ENCODE results near the gene PFKFB4.
A peak's percentile ranks its signal among the peaks of the same experiment; 100 is the strongest.

The PFKFB4 gene

DNA sequence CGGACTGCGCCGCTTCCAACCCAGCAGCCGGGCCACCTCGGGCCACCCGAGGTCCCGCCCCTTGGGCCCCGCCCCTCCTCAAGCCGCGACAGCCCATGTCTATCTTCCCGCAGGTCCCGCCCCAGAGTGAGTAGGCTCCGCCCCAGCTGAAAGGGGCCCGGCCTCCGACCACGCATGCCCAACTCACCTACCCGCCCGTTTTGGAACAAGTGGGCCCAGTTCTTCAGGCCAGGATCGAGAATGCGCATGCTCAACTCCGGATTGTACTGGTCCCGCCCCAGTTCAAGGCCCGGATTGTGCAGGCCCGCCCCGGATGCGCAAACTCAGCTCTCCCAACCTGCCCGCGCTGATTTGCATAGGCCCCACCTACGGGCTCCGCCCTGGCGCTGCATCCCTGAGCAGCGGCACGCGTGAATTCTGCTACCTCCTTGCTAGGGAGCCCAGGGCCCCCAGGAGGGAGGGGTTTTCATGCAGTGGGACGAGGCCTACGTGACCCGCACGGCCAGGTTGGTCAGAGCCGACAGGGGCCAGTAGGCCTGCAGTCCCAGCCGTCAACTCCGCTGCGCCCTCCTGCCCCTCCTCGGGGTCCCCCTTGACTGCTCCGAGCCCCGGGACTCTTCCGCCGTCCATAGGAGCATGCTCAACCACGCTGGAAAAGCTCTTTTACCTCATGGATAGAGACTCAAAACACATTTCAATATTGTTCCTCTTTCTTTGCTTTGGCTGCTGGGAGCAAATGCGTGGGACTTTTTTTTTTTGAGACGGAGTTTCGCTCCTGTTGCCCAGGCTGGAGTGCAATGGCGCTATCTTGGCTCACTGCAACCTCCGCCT lies at the start of gene PFKFB4:
PFKFB4 (minus strand) TSS at position 8 of the 831 bp plus-strand sequence. CDS start 26 bp downstream, outside the sequence.
- intact Hi-C loops (cut with DNase I): no loop called here
- DNase-seq: peak; percentile 98 to 100 (median 100)

DNA sequence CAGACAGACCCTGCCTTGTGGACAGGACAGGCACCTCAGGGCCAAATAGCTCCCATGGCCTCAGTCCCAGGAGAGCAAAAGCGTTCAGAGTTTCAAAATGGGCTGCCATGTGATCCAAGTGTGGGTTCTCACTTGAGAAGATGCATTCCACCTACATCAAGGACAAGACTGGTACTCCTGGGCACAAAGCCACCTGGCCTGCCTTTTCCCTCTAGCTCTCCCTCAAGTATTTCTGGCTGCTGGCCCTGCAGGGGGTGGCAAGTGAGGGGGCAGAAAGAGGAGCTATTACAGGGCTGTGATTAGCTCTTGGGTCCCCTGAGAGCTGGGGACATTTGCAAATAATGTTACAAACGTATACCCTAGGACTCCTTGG lies 45.0 kb upstream of the PFKFB4 start:
- intact Hi-C loops (cut with DNase I): no loop called here
- no peak for DNase-seq

- intact Hi-C loops (cut with DNase I): no loop called here
- DNase-seq: no peak
These were observed 44.4 kb upstream of the PFKFB4 start for GRCh38 chr3:48600711-48601621.

- no peak for DNase-seq
- intact Hi-C loops (cut with DNase I): no loop called here
These were observed 43.1 kb upstream of the PFKFB4 start for GRCh38 chr3:48599509-48600285.

DNA sequence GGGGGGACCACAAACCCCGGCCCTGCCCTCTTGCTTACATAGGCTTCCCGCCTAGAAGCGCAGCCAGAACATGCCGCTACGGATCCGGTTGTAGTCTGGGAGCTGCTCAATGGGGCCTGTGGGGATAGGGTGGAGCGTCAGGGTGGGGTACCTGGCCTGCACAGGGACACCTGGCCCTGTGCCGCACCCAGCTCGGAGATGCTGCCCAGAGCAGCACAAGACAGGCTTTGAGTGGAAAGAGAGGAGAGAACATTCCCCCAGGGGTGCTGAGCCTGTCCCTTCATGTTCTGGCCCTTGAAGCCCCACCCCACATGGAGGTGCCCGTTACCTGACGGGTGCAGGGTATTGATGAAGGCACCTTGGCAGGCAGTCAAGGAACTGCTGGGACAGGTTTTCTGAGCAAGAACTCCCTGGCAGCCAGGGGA lies 42.5 kb upstream of the PFKFB4 start:
- no peak for DNase-seq
- intact Hi-C loops (cut with DNase I): no loop called here

DNA sequence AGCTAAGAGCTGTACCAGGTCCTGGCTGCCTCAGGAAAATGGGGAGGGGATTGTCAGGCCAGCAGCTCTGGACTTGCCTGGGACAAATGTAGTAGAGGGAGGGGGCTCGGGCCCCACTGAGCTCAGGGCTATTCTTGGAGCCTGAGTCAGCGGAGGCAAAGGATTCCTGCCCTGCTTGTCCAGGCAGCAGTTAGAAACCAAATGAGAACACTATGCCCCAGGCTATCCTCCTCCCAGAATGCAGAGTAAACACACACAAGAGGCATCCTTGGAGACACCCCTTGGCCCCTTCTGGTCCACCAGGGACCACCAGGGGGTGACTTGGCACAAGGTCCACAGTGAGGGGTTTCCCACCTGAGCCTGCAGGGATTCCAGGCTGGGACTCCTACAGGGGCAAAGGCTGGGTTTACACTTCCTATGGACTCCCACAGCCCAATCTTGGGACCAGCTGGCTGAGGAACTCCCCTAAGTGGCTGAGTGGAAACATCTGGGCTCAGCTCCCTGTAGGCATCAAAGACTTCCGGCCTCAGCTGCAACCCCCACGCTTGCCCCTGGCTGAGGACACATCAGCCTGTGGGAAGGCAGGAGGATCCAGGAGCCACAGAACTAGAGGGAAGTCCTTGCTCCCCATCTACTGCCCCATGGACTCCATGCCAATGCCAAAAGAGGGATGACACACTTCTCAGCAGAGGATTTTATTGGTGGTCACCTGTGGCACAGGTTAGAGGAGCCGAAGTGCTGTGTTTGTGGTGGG lies 41.9 kb upstream of the PFKFB4 start:
- intact Hi-C loops (cut with DNase I): no loop called here
- DNase-seq: no peak

DNA sequence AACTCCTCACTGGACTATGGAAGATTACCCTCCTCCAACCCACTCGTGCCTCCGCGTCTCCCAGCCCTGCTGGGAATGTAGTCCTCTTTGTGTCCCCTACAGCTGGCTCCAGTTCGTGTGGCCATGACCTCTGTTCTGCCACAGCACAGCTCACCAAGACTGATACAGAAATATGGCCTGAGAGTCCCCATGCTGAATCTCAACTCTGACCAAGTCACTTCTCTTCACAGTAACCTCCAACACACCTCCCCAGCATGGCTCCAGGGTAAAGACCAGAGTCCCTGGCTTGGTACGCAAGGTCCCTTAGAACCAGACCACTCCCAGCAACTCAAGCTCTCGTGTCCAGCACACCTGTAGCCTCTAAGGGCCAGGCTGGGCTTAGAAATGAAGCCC lies 40.8 kb upstream of the PFKFB4 start:
- intact Hi-C loops (cut with DNase I): no loop called here
- DNase-seq: no peak

DNA sequence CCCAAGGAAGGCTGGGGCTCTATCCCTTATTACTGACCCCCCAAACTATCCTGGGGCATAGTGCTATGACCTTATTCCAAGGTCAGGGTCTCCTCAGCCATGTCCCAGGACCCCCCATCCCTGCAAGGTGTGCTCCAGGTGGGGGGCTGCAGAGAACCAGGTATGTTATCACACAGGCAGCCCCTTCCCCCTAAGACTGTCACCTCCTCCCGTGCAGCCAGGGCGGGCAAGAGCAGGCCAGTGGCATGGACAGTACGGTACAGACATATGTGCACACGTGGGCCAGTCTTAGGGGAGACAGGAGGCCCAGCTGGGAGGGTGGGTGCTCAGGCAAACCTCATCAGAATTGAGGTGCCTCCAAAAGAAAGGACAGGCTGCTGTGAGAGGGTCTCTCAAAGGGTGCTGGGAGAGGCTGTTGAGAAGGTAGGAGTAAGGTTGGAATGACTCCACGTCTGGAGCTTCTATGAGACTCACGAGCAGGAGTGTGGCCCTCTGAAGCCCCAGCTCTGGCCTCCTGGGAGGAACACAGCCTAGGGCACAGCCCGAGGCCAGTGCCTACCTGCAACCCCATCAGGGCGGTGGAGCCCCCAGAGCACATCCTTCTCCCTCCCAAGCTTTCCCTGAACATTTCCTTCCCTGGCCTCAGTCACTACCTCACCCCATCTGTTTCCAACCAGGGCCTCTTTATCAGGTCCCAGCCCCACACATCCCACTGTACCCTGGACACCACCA lies 40.2 kb upstream of the PFKFB4 start:
- intact Hi-C loops (cut with DNase I): no loop called here
- no peak for DNase-seq

DNA sequence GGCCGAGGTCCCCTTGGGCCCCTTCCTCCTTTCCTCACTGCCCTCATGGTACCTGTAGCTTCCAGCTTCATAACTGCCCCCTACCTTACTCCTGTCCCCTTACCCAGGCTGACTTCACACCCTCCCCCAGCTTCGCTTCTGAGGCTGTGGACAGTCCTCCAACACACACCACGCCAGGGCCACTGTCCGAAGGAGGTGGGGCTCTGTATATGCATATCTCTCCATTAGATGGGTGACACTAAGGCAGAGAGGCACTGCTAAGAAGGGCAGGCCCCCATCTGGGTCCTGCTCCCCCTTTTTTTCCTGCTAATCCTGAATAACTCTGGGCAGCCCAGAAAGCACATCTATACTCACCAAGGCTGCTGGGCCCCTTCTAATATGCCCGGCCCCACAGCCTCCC lies 39.6 kb upstream of the PFKFB4 start:
- intact Hi-C loops (cut with DNase I): no loop called here
- DNase-seq: no peak

GRCh38 chr3:48595526-48596121 lies 39.0 kb upstream of the PFKFB4 start:
- intact Hi-C loops (cut with DNase I): no loop called here
- peak in 12 of 42 donors; percentile 8 to 51 (median 22) for DNase-seq

- intact Hi-C loops (cut with DNase I): no loop called here
- peak in 5 of 42 donors; percentile 18 to 44 (median 37) for DNase-seq
These were observed 38.5 kb upstream of the PFKFB4 start, which contains the start of gene COL7A1 for GRCh38 chr3:48595075-48595525. Gene COL7A1, minus strand, starts transcription at chr3:48595329. Its CDS starts 170 bp downstream, at chr3:48595159.

GRCh38 chr3:48594417-48595049 lies 37.9 kb upstream of the PFKFB4 start:
- DNase-seq: peak in 2 of 42 donors; percentile 17 to 35
- intact Hi-C loops (cut with DNase I): no loop called here

DNA sequence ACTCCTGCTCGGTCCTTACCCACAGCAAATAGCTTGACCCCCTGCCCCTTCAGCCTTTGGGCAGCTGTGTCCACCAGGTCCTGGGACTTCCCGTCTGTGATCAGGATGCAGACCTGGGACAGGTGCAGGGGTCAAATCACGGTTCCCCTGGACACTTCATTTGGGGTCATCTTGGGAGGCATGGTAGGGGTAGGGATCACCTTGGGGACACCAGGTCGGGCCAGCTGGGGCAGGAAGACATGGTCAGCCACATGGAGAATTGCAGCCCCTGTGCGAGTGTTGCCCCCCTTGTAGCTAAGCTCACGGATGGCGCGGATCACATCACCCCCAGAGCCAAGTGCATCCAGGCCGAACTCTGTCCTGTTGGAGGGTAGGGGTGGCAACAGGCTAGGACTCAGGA lies 36.7 kb upstream of the PFKFB4 start:
- DNase-seq: no peak
- intact Hi-C loops (cut with DNase I): no loop called here

DNA sequence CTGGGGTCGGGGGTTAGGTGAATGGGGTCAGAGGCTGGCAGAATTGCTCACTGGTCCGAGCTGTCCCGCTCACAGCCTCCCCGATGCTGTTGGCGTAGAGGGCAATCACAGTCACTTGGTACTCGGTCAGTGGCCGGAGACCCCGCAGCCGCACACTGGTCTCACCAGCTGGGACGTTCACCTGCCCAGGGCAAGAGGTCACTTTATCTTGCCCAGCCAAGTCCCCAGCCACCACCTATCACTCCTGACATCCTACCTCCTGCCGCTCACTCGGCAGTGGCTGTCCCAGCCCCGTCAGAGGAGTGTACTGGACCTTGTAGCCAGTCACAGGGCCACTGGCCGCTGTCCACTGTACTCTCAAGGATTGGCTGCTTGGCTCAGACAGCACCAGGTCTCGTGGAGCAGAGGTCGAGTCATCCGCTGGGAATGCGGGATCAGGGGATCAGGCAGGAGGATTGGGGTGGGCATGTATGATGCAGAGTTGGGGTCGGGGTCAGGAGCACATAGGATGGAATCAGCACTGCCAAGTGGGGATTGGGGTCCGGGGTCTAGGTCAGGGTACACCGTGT lies 36.0 kb upstream of the PFKFB4 start:
- intact Hi-C loops (cut with DNase I): no loop called here
- no peak for DNase-seq

GRCh38 chr3:48591886-48592518 lies 35.4 kb upstream of the PFKFB4 start:
- DNase-seq: no peak
- intact Hi-C loops (cut with DNase I): no loop called here

DNA sequence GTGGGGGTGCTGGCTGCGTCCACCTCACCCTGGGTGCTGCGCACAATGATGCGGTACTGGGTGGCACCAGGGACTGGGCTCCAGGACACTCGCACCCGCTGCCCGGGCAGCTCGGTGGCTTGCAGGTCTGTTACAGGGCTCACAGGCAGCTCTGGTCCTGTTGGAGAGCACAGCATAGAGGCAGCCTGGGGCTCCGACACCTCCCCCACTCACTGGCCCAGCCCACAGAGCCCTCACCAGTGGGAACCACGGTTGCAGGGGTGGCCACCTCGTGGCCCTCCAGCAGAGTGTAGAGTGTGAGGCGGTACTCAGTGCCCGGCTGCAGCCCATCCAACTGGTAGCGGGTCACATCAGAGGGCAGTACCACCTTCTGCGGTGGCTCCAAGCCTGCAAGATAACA lies 34.8 kb upstream of the PFKFB4 start:
- DNase-seq: no peak
- intact Hi-C loops (cut with DNase I): no loop called here
